HG03469 (cell line): Measurements from ENCODE around the gene CASQ1.

ENCODE experiments used
- ATAC-seq: cut with Tn5 transposase; IDR thresholded peaks from one replicate; pipeline ENCODE4 v1.9.1; 2021; ENCODE audit warnings: mild to moderate bottlenecking, moderate library complexity, moderate number of reproducible peaks; ENCODE audit not compliant: unreplicated experiment

The CASQ1 gene

GRCh38 chr1:160168016-160168415 is 22.4 kb upstream of the CASQ1 start:
- no peak for ATAC-seq

- ATAC-seq: no peak
These were observed 21.6 kb upstream of the CASQ1 start for GRCh38 chr1:160168609-160169369.

GRCh38 chr1:160169553-160170399 is 20.6 kb upstream of the CASQ1 start:
- peak; percentile 56 for ATAC-seq

- no peak for ATAC-seq
These were observed 19.0 kb upstream of the CASQ1 start for GRCh38 chr1:160171354-160171753.

- no peak for ATAC-seq
These were observed 18.4 kb upstream of the CASQ1 start for GRCh38 chr1:160171980-160172379.

GRCh38 chr1:160177231-160177630 is 13.1 kb upstream of the CASQ1 start:
- ATAC-seq: no peak

- no peak for ATAC-seq
These were observed 12.7 kb upstream of the CASQ1 start for GRCh38 chr1:160177667-160178066.

- no peak for ATAC-seq
These were observed 11.6 kb upstream of the CASQ1 start for GRCh38 chr1:160178731-160179130.

GRCh38 chr1:160179336-160179735 is 11.0 kb upstream of the CASQ1 start:
- no peak for ATAC-seq

GRCh38 chr1:160186246-160186645 is 4.1 kb upstream of the CASQ1 start:
- ATAC-seq: no peak

GRCh38 chr1:160186729-160187128 is 3.6 kb upstream of the CASQ1 start:
- ATAC-seq: no peak

- no peak for ATAC-seq
These were observed 3.0 kb upstream of the CASQ1 start for GRCh38 chr1:160187407-160187806.

GRCh38 chr1:160188341-160188740 is 2.0 kb upstream of the CASQ1 start:
- no peak for ATAC-seq

- ATAC-seq: no peak
These were observed 1.4 kb downstream of the CASQ1 start for GRCh38 chr1:160191756-160192155.

GRCh38 chr1:160192234-160192633 is 1.9 kb downstream of the CASQ1 start:
- no peak for ATAC-seq

GRCh38 chr1:160193091-160193819 is 2.9 kb downstream of the CASQ1 start:
- no peak for ATAC-seq

- no peak for ATAC-seq
These were observed 3.7 kb downstream of the CASQ1 start for GRCh38 chr1:160193832-160194736.

- no peak for ATAC-seq
These were observed 4.3 kb downstream of the CASQ1 start for GRCh38 chr1:160194737-160195059.

GRCh38 chr1:160196143-160196542 is 5.8 kb downstream of the CASQ1 start:
- no peak for ATAC-seq

GRCh38 chr1:160197231-160197630 is 6.9 kb downstream of the CASQ1 start:
- ATAC-seq: no peak

GRCh38 chr1:160200786-160201185 is 10.4 kb downstream of the CASQ1 start:
- no peak for ATAC-seq
